Activated CD4-positive, alpha-beta T cell treated with anti-CD3 and anti-CD28 coated beads, Interleukin-2, Interleukin-6, amounts not matched to agents 100 ng/mL and 50 ng/mL, durations not matched to agents 16 hours and 8 hours (primary cell): Measurements from ENCODE around the gene ZNF622.

Experiments used
- DNase-seq: peaks from one replicate; pipeline ENCODE4 v3.0.0-alpha.2; 2020

ZNF622 gene

GRCh38 chr5:16427587-16427986 lies 38.0 kb downstream of the ZNF622 start:
- DNase-seq: no peak

GRCh38 chr5:16418471-16418922 lies 47.1 kb downstream of the ZNF622 start:
- no peak for DNase-seq

- no peak for DNase-seq
These were observed 48.1 kb downstream of the ZNF622 start for GRCh38 chr5:16417398-16418074.

- DNase-seq: no peak
These were observed 50.7 kb downstream of the ZNF622 start for GRCh38 chr5:16414861-16415260.

GRCh38 chr5:16413166-16413860 lies 52.3 kb downstream of the ZNF622 start:
- DNase-seq: no peak

- no peak for DNase-seq
These were observed 53.0 kb downstream of the ZNF622 start for GRCh38 chr5:16412556-16412955.

GRCh38 chr5:16411741-16412455 lies 53.7 kb downstream of the ZNF622 start:
- no peak for DNase-seq

GRCh38 chr5:16411235-16411634 lies 54.4 kb downstream of the ZNF622 start:
- DNase-seq: no peak

GRCh38 chr5:16410338-16410737 lies 55.3 kb downstream of the ZNF622 start:
- no peak for DNase-seq

- no peak for DNase-seq
These were observed 59.0 kb downstream of the ZNF622 start for GRCh38 chr5:16406630-16407029.

- no peak for DNase-seq
These were observed 59.6 kb downstream of the ZNF622 start for GRCh38 chr5:16406023-16406422.
